ENCODE measurements around the gene TLR9.

Gene TLR9

DNA sequence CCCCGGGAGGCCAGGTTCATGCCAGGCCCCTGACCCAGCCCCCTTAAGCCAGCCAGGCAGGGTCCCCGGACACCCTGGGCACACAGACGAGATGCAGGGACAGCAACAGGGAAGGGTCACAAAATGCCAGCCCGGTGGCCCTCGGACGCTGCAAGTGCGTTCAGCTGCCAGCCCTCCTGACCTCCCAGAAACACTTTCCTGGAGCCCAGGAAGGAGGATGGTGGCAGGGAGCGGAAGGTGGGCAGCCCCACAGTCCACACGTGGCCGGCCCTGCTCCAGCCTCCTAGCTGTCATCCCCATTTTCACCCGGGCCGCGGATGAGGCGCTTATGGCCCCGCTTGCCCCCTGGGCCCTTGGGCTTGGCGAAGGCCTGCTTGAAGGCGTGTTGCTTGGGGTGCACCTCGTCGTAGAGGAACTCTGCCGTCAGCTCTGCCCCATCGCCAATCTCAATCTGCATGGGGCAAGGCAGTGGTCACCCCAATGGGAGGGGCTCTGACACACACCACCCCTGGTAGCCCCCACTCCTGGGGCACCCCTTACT is 3.4 kb upstream of the TLR9 start:
- no peak overlapping the region for H3K27ac ChIP-seq (ENCODE audit: poor library complexity, severe bottlenecking)
- H3K4me3 ChIP-seq (ENCODE audit: severe bottlenecking), result no peak overlapping the region
- TF ChIP-seq CTCF (IDR thresholded peaks at IDR 0.05; ENCODE audit: poor library complexity, severe bottlenecking), result no peak
- H3K4me1 ChIP-seq (ENCODE audit: insufficient read depth, poor library complexity, severe bottlenecking), result no peaks in the 10 kb centered on the region
- ATAC-seq (ENCODE audit: low read depth) (no peak), DNase-seq (ENCODE audit: low spot score) (peak; percentile 48)
- no peaks in the 10 kb centered on the region for H3K9me3 ChIP-seq (ENCODE audit: severe bottlenecking)
- H3K27me3 ChIP-seq (ENCODE audit: insufficient read depth, poor library complexity, severe bottlenecking), result no peaks in the 10 kb centered on the region
- peaks cover 45% of the 10 kb centered on the region for H3K36me3 ChIP-seq (ENCODE audit: low read depth)

DNA sequence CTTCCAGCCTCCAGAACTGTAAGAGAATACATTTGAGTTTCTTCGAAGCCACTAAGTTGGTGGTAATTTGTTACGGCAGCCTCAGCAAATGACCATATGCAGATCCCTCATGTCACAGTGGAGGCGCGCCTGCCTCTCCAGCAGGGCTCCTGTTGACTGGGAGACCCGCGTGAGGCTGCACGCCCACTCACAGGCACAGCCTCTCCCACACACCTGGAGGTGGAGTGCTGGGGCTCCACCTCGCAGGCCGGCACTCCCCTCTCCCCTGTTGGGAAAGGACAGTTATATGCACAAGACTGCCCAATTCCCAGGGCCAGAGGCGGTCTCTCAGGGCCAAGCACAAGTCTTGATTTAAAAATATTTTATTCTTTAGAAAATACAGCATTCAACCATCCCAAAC is 2.8 kb upstream of the TLR9 start:
- Histone ChIP-seq H3K36me3 (ENCODE audit: low read depth) (peaks cover 42% of the 10 kb centered on the region), H3K4me1 (ENCODE audit: insufficient read depth, poor library complexity, severe bottlenecking) (no peaks in the 10 kb centered on the region), H3K9me3 (ENCODE audit: severe bottlenecking) (no peaks in the 10 kb centered on the region), H3K4me3 (ENCODE audit: severe bottlenecking) (no peak overlapping the region), H3K27me3 (ENCODE audit: insufficient read depth, poor library complexity, severe bottlenecking) (no peaks in the 10 kb centered on the region), H3K27ac (ENCODE audit: poor library complexity, severe bottlenecking) (no peak overlapping the region)
- ATAC-seq (ENCODE audit: low read depth) (no peak), DNase-seq (ENCODE audit: low spot score) (peak; percentile 38)
- TF ChIP-seq CTCF (IDR thresholded peaks at IDR 0.05; ENCODE audit: poor library complexity, severe bottlenecking), result no peak

- Histone ChIP-seq H3K27ac (ENCODE audit: poor library complexity, severe bottlenecking) (no peak overlapping the region), H3K27me3 (ENCODE audit: insufficient read depth, poor library complexity, severe bottlenecking) (no peaks in the 10 kb centered on the region), H3K4me3 (ENCODE audit: severe bottlenecking) (no peak overlapping the region), H3K4me1 (ENCODE audit: insufficient read depth, poor library complexity, severe bottlenecking) (no peaks in the 10 kb centered on the region), H3K9me3 (ENCODE audit: severe bottlenecking) (no peaks in the 10 kb centered on the region), H3K36me3 (ENCODE audit: low read depth) (peaks cover 37% of the 10 kb centered on the region)
- no peak for TF ChIP-seq CTCF (IDR thresholded peaks at IDR 0.05; ENCODE audit: poor library complexity, severe bottlenecking)
- DNase-seq (ENCODE audit: low spot score) (no peak), ATAC-seq (ENCODE audit: low read depth) (no peak)
These were observed 2.3 kb upstream of the TLR9 start for GRCh38 chr3:52227766-52228165.

GRCh38 chr3:52227117-52227516 is 1.7 kb upstream of the TLR9 start:
- Histone ChIP-seq H3K9me3 (ENCODE audit: severe bottlenecking) (no peaks in the 10 kb centered on the region), H3K27me3 (ENCODE audit: insufficient read depth, poor library complexity, severe bottlenecking) (no peaks in the 10 kb centered on the region), H3K36me3 (ENCODE audit: low read depth) (peaks cover 30% of the 10 kb centered on the region), H3K27ac (ENCODE audit: poor library complexity, severe bottlenecking) (no peak overlapping the region), H3K4me1 (ENCODE audit: insufficient read depth, poor library complexity, severe bottlenecking) (no peaks in the 10 kb centered on the region), H3K4me3 (ENCODE audit: severe bottlenecking) (no peak overlapping the region)
- TF ChIP-seq CTCF (IDR thresholded peaks at IDR 0.05; ENCODE audit: poor library complexity, severe bottlenecking), result peak; percentile 23
- DNase-seq (ENCODE audit: low spot score) (no peak), ATAC-seq (ENCODE audit: low read depth) (no peak)

- Histone ChIP-seq H3K4me3 (ENCODE audit: severe bottlenecking) (no peak overlapping the region), H3K27ac (ENCODE audit: poor library complexity, severe bottlenecking) (no peak overlapping the region), H3K9me3 (ENCODE audit: severe bottlenecking) (no peaks in the 10 kb centered on the region), H3K4me1 (ENCODE audit: insufficient read depth, poor library complexity, severe bottlenecking) (no peaks in the 10 kb centered on the region), H3K27me3 (ENCODE audit: insufficient read depth, poor library complexity, severe bottlenecking) (no peaks in the 10 kb centered on the region), H3K36me3 (ENCODE audit: low read depth) (peaks cover 22% of the 10 kb centered on the region)
- no peak for TF ChIP-seq CTCF (IDR thresholded peaks at IDR 0.05; ENCODE audit: poor library complexity, severe bottlenecking)
- peak; percentile 5; the same call in 1 of the 3 replicates for ATAC-seq (ENCODE audit: low read depth)
- DNase-seq (ENCODE audit: low spot score), result peak; percentile 45
These were observed 878 bp upstream of the TLR9 start for GRCh38 chr3:52226229-52226817.
